HepG2 (cell line): ENCODE data around the gene HDGFL1. TPM values are rescaled to one million over a fixed set of nuclear protein-coding genes. Genes with fewer than 3 reads are reported as not detected.
A peak's percentile ranks its signal among the peaks of the same experiment; 100 is the strongest.

Experiments used
- ATAC-seq: fragments of 200-7000 bp; cut with Tn5 transposase; 3 replicates; pipeline ENCODE4 v1.9.1; 2020; ENCODE audit warnings: mild to moderate bottlenecking, moderate library complexity
- BruUV-seq: library from RNA; stranded (reverse); fragments of 400-500 nt; replicated peaks from 2 replicates; lab custom pipeline; 2021; lab: Mats Ljungman, UMichigan
- CTCF ChIA-PET: fragments of 300-600 bp; formaldehyde crosslinking; extraction: SDS; loops from one replicate; lab custom pipeline; 2021; ENCODE audit warnings: low total read pairs, inconsistent platforms, low intra/inter-chr PET ratio; lab: Yijun Ruan, JAX
- POLR2A ChIA-PET: fragments of 350-600 bp; sonication (Branson Sonifier 250); formaldehyde crosslinking; loops from one replicate; lab custom pipeline; 2020; ENCODE audit warnings: antibody characterized with exemption, inconsistent platforms; lab: Yijun Ruan, JAX
- DNase-seq: peaks from one replicate; pipeline ENCODE4 v3.0.0-alpha.2; 2015; ENCODE audit warnings: low spot score
- FAIRE-seq: peaks from 3 replicates; lab custom pipeline; 2011; peaks lifted over from hg19 to GRCh38; lab: Jason Lieb, UNC
- H2AFZ ChIP-seq: one replicate; pipeline ENCODE4 v1.6.1; 2011; ENCODE audit warnings: low read length, inconsistent platforms
- H3K27ac ChIP-seq: fragments of 300-600 bp; 3 replicates; pipeline ENCODE4 v1.8.0; 2011; ENCODE audit warnings: mixed run types, mild to moderate bottlenecking, mixed read lengths, low read length, inconsistent platforms; ENCODE audit not compliant: insufficient read depth; ENCODE audit errors: extremely low read length
- H3K27me3 ChIP-seq, 2 experiments: fragments of 200-600 bp in 1 of 2; 2 replicates in 1 of 2; 3 replicates in 1 of 2; pipeline versions ENCODE4 v1.6.0 to v1.8.0; 2011; ENCODE audit warnings: low read length in 2 of 2, mild to moderate bottlenecking in 2 of 2, moderate library complexity in 2 of 2, inconsistent platforms in 1 of 2; ENCODE audit not compliant: insufficient read depth in 2 of 2, control insufficient read depth in 1 of 2
- H3K36me3 ChIP-seq, 2 experiments: fragments of 200-600 bp in 1 of 2; replicated peaks in 1 of 2; 2 replicates in 1 of 2; 3 replicates in 1 of 2; pipeline versions ENCODE4 v1.5.1 to v1.8.0; 2011; ENCODE audit warnings: low read length in 2 of 2, inconsistent platforms in 1 of 2; ENCODE audit not compliant: insufficient read depth in 2 of 2, control insufficient read depth in 1 of 2
- H3K4me1 ChIP-seq: 2 replicates; pipeline ENCODE4 v1.5.1; 2012; ENCODE audit warnings: low read length, inconsistent platforms; ENCODE audit not compliant: insufficient read depth
- H3K4me2 ChIP-seq: 2 replicates; pipeline ENCODE4 v1.6.0; 2011; ENCODE audit warnings: low read depth, low read length, inconsistent platforms
- H3K4me3 ChIP-seq, 3 experiments: fragments of 200-600 bp in 1 of 3; sonication (generic), shearing (Covaris generic) in 1 of 3; replicated peaks in 1 of 3; 2 replicates each; pipeline ENCODE4 v1.5.1; 2011 to 2016; ENCODE audit warnings: low read length in 3 of 3, inconsistent platforms in 2 of 3, low read depth in 2 of 3, mild to moderate bottlenecking in 2 of 3, control low read depth in 1 of 3, mixed read lengths in 1 of 3; ENCODE audit not compliant: insufficient read depth in 1 of 3
- H3K79me2 ChIP-seq: one replicate; pipeline ENCODE4 v1.6.1; 2011; ENCODE audit warnings: low read length, inconsistent platforms; ENCODE audit not compliant: insufficient read depth
- H3K9ac ChIP-seq: 2 replicates; pipeline ENCODE4 v1.6.0; 2011; ENCODE audit warnings: mild to moderate bottlenecking, low read depth, low read length, inconsistent platforms; ENCODE audit not compliant: insufficient read depth
- H3K9me3 ChIP-seq: 2 replicates; pipeline ENCODE4 v1.5.1; 2012; ENCODE audit warnings: mild to moderate bottlenecking, low read length
- H4K20me1 ChIP-seq: 2 replicates; pipeline ENCODE4 v1.6.0; 2011; ENCODE audit warnings: inconsistent platforms, mild to moderate bottlenecking, low read length, moderate library complexity; ENCODE audit not compliant: insufficient read depth
- AGO2 ChIP-seq: fragments of 200-400 bp; formaldehyde crosslinking; optimal IDR thresholded peaks from 2 replicates; pipeline ENCODE3; 2017; ENCODE audit warnings: mild to moderate bottlenecking, low read depth, low read length, moderate library complexity
- AHDC1 ChIP-seq: sonication (generic); formaldehyde crosslinking; IDR thresholded peaks from 2 replicates; pipeline ENCODE4 v1.5.1; 2020; ENCODE audit warnings: mild to moderate bottlenecking, missing genetic modification reagents, borderline replicate concordance
- ATF7 ChIP-seq, 2 experiments: fragments of 450-650 bp in 1 of 2; sonication (generic) in 1 of 2; formaldehyde crosslinking in 1 of 2; IDR thresholded peaks; 2 replicates each; pipeline versions ENCODE4 v1.4.0 to v1.6.1; 2016 to 2020; ENCODE audit warnings: antibody characterized with exemption in 1 of 2, mild to moderate bottlenecking in 1 of 2, missing genetic modification reagents in 1 of 2
- CEBPB ChIP-seq: IDR thresholded peaks from 2 replicates; pipeline ENCODE4 v1.6.1; 2011; ENCODE audit warnings: low read depth, low read length, improper control_type of control experiment, borderline replicate concordance
- MAFK ChIP-seq, 2 experiments: IDR thresholded peaks in 1 of 2; conservative IDR thresholded peaks in 1 of 2; 2 replicates each; pipeline ENCODE4 v1.6.1; 2011; ENCODE audit warnings: improper control_type of control experiment in 2 of 2, low read length in 2 of 2
- RBM39 ChIP-seq: fragments of 200-400 bp; formaldehyde crosslinking; IDR thresholded peaks from one replicate; pipeline ENCODE4 v1.6.1; 2018; ENCODE audit warnings: antibody characterized with exemption, mild to moderate bottlenecking, low read depth, low read length; ENCODE audit not compliant: poor library complexity, severe bottlenecking
- SIN3A ChIP-seq: IDR thresholded peaks from 2 replicates; pipeline ENCODE4 v1.6.1; 2011; ENCODE audit warnings: low read depth, mild to moderate bottlenecking, control low read depth, low read length, borderline replicate concordance
- SNAPC5 ChIP-seq: sonication (generic); formaldehyde crosslinking; IDR thresholded peaks from 2 replicates; pipeline ENCODE4 v1.8.1; 2023; ENCODE audit warnings: mild to moderate bottlenecking, missing genetic modification reagents, borderline replicate concordance
- TCF7L2 ChIP-seq: IDR thresholded peaks from 2 replicates; pipeline ENCODE4 v1.6.1; 2011; ENCODE audit warnings: mild to moderate bottlenecking, low read depth, low read length, moderate library complexity
- ZNF337 ChIP-seq: sonication (generic); formaldehyde crosslinking; IDR thresholded peaks from 2 replicates; pipeline ENCODE4 v1.5.1; 2020; ENCODE audit warnings: missing genetic modification reagents, low read depth, mild to moderate bottlenecking, borderline replicate concordance
- ZNF580 ChIP-seq: IDR thresholded peaks from 2 replicates; pipeline ENCODE4 v1.6.1; 2016; ENCODE audit warnings: low read depth, borderline replicate concordance
- WGBS: methylation state at CpG from one replicate; pipeline ENCODE4 v1.1.6; 2017; ENCODE audit warnings: low lambda C conversion rate; 5-methylcytosine and 5-hydroxymethylcytosine counted together
- in situ Hi-C: cut with HindIII; loops from 2 replicates; pipeline ENCODE4 v1.10.0; 2017; ENCODE audit warnings: low pct_unique_long_range_greater_than_20kb; ENCODE audit not compliant: extremely low pct_ligation_motif_present
- intact Hi-C: fragments of 100-400 bp; cut with micrococcal nuclease; formaldehyde crosslinking; loops from one replicate; pipeline ENCODE4 v1.10.0; 2022; ENCODE audit not compliant: unreplicated experiment
- polyA plus RNA-seq, 8 experiments: library from polyadenylated mRNA; depleted of rRNA in 3 of 8; stranded (reverse) in 7 of 8; unstranded in 1 of 8; fragments of >200 nt; fragmentation: Illumina TruSeq in 4 of 8; extraction: Trizol in 4 of 8; gene quantifications; 2 replicates each; pipeline versions ENCODE4 v1.2.1 to v1.2.3, GENCODE V29; 2011 to 2016; ENCODE audit warnings: low read depth in 4 of 8, missing spikeins in 1 of 8, mixed read lengths in 1 of 8; ENCODE audit not compliant: insufficient read depth in 1 of 8
- total RNA-seq, 5 experiments: library from RNA; depleted of rRNA; stranded (reverse); fragments of >200 nt; fragmentation: Illumina TruSeq; extraction: Trizol; gene quantifications; 2 replicates each; pipeline ENCODE4 v1.2.3, GENCODE V29; 2016; ENCODE audit warnings: low read depth in 1 of 5

HDGFL1 gene
- total and polyA plus RNA-seq, 2 of the 13 experiments (the other 11 are each of a cell fraction or from before 2014, with no cell fraction given): not detected

GRCh38 chr6:22557007-22557406 is 12.4 kb upstream of the HDGFL1 start:
- in situ Hi-C loops: no loop called here
- Histone ChIP-seq H3K9me3 (peaks cover 57% of the 10 kb centered on the region), H2AFZ (no peak overlapping the region), H4K20me1 (no peaks in the 10 kb centered on the region), H3K36me3 (no peaks in the 10 kb centered on the region), H3K27me3 (no peaks in the 10 kb centered on the region), H3K27ac (no peak overlapping the region), H3K79me2 (no peaks in the 10 kb centered on the region)
- no peak for FAIRE-seq
- ATAC-seq: no peak
- WGBS: 33% methylated on average over 6 of the region's 6 CpGs
- DNase-seq: no peak
- intact Hi-C loops: no loop called here
- CTCF ChIA-PET: no interaction called here
- TF ChIP-seq ATF7 (IDR thresholded peaks at IDR 0.05): peak; percentile 21; the same call in 1 of the 2 replicates
- TF ChIP-seq ATF7 (CRISPR knock-in tag; IDR thresholded peaks at IDR 0.05): no peak
- TF ChIP-seq SIN3A: no peak
- no peak for TF ChIP-seq ZNF580 (CRISPR knock-in tag)
- TF ChIP-seq CEBPB: peak; percentile 58; the same call in 1 of the 2 replicates
- TF ChIP-seq, all 625 proteins: peak for 2
- no peak overlapping the region for H3K4me2 ChIP-seq
- no peak overlapping the region for H3K9ac ChIP-seq
- no peaks in the 10 kb centered on the region for H3K4me1 ChIP-seq
- POLR2A ChIA-PET: no interaction called here
- H3K4me3 ChIP-seq: no peak overlapping the region
- BruUV-seq: no TSS peak

GRCh38 chr6:22558288-22558882 is 11.0 kb upstream of the HDGFL1 start:
- ATAC-seq (no peak), FAIRE-seq (no peak), DNase-seq (no peak)
- Histone ChIP-seq H3K4me2 (no peak overlapping the region), H3K36me3 (no peaks in the 10 kb centered on the region), H3K79me2 (no peaks in the 10 kb centered on the region), H3K9ac (no peak overlapping the region), H3K27me3 (no peaks in the 10 kb centered on the region), H3K27ac (no peak overlapping the region), H3K4me1 (no peaks in the 10 kb centered on the region), H4K20me1 (no peaks in the 10 kb centered on the region), H2AFZ (no peak overlapping the region), H3K9me3 (peaks cover 53% of the 10 kb centered on the region), H3K4me3 (no peak overlapping the region)
- intact Hi-C loops (no loop called here), in situ Hi-C loops (no loop called here)
- BruUV-seq: no TSS peak
- ChIA-PET POLR2A (no interaction called here), CTCF (no interaction called here)
- 29% methylated on average over 1 of the region's 1 CpG for WGBS
- TF ChIP-seq SNAPC5 (CRISPR knock-in tag): no peak
- no peak for TF ChIP-seq AGO2
- no peak for TF ChIP-seq RBM39
- TF ChIP-seq MAFK (conservative IDR thresholded peaks at IDR 0.05 in 1 of 2, IDR thresholded peaks at IDR 0.05 in 1 of 2; ENCODE audit: low read length in 2 of 2): no peak
- no peak for TF ChIP-seq ZNF337 (CRISPR knock-in tag)
- no peak for TF ChIP-seq TCF7L2
- no peak for TF ChIP-seq AHDC1 (CRISPR knock-in tag)
